NCI-H345 (cell line): ENCODE measurements around the gene ANKS1B.
"Not testable (repeated sequence)": the region's sequence is repeated elsewhere in the genome, so short reads cannot be mapped to it uniquely, and the experiment has no call there.

Experiments
- DNase-seq: peaks from one replicate; lab custom pipeline; 2025; lab: John Stamatoyannopoulos, UW

Gene ANKS1B

GRCh38 chr12:99374023-99374422, 610.7 kb downstream of the ANKS1B start:
- DNase-seq, result no peak

DNA sequence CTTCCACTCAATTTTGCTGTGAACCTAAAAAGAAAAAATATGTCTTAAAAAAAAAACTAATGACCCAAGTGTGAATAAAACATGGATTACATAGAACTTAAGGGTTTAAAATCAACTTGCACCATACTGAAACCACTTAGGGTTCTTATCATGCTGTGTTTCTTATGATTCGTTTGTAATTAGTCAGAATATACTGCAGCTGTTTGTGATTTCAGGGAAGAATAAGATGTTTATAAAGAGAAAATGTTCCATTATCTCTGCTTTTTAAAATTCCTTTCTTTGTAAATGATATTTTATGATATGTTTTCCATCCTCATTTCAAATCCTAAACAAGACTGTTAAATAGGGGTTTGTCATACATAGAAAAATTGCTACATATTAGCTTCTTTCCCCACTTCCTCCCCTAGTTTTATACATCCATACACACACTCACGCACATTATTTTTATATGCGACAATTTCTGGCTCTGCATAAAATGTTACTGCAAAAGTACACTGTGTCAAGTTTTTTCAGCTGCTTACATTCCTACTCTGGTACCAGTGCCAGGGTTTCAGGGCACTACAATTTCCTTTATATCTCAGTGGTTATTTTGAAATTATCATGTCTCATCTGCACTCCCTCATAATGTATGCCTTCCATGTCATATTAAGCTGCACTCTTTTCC, 612.3 kb downstream of the ANKS1B start:
- DNase-seq, result no peak

DNA sequence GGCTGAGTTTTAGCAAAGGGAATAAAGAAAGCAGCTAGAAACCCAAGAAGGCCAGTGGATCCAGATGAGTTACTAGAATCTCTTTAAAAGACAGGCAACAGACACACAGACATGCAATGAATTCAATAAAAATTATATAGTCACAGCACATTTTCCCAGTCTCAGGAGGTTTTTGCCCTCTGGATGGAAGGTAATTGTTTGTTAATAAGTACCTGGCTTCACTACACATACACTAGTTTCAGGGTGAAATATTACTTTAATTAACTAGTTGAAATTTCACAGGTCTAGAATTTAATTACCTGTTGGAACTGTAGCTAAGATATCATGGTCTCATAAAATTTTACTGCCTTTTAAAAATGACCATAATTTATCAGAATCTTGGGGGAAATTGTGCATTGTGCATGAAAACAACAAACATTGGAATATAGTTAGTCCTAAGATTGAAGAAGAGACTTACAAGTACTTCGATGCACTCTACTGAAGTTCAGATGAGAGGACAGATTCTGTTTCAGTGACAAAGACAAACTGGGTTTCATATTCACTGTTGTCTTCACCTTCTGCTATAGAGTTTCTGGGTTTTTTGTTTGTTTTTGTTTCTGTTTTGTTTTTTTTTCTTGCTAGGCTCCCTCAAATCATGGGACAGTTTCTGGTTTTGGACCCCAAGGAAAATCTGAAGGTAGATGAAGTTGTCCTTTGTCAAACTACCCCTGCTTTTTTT, 614.2 kb downstream of the ANKS1B start:
- no peak for DNase-seq

GRCh38 chr12:99367181-99367580, 617.6 kb downstream of the ANKS1B start:
- DNase-seq, result no peak

GRCh38 chr12:99352269-99352668, 632.5 kb downstream of the ANKS1B start:
- no peak for DNase-seq

GRCh38 chr12:99343960-99344359, 640.8 kb downstream of the ANKS1B start:
- DNase-seq, result no peak

DNA sequence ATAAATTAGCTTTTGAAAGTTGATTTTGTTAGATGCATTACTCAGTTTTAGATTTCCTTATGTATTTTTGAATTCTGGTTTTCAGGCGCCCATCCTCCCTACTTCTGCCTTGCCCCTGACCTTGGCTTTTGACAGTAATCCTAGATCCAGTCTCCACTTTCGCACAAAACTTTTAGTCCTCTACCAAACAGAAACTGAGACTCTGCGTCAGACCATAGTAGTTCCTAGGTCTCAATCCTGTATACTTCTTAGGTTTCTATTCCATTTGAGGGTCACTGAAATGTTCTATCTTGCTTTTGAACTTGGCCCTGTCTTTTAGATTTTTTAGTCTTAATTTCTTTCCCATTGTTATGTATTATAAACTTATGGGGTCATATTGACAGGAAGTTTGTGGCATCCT, 645.1 kb downstream of the ANKS1B start:
- DNase-seq, result no peak

DNA sequence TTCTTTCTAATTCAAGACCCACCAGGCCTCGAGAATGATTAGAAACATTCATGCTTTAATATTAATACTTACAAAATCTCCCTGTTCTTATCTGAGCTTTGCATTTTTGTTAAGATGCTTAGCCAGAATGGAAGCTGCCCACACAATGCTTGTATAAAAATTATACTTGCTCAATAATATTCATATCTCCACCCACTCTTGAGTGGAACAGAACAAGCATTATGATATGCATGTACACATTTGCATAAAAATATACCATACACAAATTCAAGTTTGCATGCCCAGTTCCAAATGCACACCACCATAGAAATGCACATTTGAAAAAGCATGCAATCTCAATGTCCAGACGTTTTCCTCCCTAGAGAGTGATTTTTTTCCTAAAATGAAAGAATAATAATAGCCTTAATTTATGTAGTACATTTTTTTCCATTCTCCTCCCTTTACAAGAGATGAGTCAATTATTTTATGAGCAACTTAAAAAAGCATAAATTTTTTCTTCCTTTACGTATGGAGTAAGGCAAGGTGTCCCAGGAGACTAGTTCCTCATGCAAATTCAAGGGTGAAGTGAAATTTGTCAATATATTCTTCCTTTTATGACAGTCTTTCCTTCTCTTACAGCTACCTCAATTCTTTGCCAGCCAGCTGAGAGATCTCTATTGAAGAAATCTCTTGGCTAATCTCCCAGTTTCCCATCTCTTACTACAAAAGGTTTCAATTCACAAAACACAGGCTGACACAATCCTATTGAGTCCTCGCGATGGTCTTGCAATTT, 650.3 kb downstream of the ANKS1B start:
- DNase-seq, result peak; percentile 79

DNA sequence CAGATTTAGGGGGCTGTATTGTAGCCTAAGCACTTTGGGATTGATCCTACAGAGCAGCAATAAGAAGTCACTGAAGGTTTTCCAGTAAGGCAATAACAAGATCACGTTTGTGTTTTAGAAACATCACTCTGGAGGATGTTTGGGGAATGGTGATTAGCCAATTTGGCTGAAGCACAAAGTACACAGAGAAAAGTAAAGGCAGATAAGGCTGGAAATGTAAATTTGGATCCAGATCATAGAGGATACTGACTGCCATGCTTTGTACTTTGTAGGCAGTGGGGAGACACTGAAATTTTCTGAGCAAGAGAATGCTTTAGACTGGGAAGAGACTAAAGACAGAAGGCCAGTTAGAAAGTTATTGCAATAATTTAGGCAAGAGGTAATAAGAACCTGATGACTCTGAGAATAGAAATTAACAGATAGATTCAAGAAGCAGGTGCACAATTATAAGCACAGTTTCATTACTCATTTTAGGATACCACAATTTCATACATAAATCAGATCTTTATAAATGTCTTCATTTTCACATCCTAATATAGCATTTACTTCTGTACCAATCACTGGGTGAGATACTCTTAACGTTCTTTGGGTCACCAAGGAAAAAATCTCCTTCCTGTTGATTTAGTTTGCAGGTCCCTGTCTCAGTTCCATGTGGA, 651.7 kb downstream of the ANKS1B start:
- DNase-seq, result peak; percentile 10

GRCh38 chr12:99330216-99330615, 654.5 kb downstream of the ANKS1B start:
- DNase-seq, result no peak

DNA sequence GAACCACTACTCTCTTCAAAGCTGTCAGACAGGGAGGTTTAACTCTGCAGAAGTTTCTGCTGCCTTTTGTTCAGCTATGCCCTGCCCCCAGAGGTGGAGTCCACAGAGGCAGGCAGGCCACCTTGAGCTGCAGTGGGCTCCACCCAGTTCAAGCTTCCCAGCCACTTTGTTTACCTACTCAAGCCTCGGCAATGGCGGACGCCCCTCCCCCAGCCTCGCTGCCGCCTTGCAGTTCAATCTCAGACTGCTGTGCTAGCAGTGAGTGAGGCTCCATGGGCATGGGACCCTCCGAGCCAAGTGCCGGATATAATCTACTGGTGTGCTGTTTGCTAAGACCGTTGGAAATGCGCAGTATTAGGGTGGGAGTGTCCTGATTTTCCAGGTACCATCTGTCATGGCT, 663.5 kb downstream of the ANKS1B start:
- DNase-seq, result not testable (repeated sequence)

GRCh38 chr12:99311373-99311772, 673.4 kb downstream of the ANKS1B start:
- DNase-seq, result no peak

DNA sequence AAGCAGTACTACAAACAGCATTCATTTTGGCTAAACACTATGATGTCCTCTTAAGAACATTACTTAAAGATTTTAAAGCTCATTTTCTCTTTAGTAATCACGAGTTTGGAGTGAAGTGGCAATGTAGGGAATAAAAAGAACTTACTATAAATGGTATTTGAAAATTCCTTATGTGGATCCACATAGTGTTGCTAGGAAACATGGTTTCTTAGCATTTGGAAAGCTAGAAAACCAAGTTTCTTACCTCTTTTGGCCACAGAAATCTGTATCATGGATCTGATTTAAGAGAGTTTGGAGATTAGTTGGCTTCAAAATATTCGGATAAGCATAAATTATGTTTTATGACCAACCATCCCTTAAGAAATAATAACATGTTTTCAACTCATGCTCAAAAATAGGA, 674.9 kb downstream of the ANKS1B start:
- DNase-seq, result no peak

DNA sequence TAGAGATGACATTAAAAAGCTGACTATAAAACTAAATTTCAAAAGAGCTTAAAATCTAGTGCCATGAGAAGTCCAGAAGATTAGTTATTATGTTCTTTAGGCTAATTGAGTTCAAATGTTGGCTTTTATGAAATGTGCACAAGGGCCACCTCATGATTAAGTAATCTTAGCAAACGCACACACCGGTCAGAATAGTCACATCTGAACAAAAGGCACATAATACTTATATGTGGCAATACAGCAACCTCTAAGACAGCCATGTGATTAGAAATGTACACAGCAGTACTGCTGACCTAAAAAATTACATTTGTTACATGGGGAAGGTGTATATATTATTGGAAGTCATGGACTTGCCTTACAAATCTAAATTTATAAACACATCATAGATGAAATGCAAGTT, 681.9 kb downstream of the ANKS1B start:
- DNase-seq, result no peak

DNA sequence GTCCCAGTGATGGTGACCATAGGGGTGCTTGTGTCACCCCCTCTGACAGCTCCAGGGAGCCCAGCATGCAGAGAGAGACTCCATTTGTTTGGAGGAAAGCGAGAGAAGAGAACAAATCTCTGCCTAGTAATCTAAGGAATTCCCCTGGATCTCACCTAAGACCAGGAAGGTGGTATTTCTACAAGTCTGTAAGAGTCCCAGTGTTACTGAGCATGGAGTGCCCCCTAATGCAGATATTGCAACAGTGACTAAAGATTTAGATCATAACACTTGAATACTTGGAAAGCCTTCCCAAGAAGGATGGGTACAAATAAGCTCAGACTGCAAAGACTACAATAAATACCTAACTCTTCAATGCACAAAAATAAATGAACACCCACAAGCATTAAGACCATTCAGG, 697.6 kb downstream of the ANKS1B start:
- DNase-seq, result no peak

DNA sequence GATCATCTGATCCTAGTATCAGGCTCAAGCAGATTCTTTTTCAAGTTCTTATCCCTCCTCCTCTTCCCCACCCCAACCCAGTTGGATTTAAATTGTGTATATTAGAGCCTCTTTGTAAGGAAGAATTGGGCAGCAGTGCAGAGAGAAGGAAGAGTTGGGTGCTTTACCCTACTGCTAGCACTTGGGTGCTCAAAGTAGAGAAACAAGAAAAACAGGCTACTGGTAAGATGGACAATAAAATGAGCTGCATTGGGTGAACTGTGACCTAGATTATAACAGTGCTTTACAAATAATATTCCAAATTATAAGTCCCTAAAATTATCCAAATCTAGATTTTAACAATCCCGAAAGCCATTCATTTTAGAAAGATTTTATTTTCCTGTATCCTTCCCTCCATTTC, 700.6 kb downstream of the ANKS1B start:
- no peak for DNase-seq

- no peak for DNase-seq
Observed at GRCh38 chr12:99282624-99283023, 702.1 kb downstream of the ANKS1B start.

DNA sequence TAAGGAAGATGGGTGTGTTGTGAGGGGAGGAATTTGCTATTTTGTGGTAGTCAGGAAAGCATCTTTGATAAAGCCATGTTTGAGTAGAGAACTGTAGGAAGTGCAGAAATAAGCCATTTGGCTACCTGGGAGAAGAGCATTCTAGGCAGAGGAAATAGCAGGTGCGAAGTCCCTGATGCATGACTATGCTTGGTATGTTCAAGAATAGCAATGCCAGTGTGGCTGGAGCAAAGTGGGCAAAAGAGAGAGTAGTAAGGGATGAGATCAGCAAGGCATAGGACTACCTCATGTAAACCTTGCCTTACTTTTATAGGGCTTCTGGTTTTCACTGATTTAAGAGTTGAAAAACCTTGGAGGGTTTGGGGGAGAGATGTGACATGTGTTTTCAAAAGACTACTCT, 702.6 kb downstream of the ANKS1B start:
- no peak for DNase-seq

DNA sequence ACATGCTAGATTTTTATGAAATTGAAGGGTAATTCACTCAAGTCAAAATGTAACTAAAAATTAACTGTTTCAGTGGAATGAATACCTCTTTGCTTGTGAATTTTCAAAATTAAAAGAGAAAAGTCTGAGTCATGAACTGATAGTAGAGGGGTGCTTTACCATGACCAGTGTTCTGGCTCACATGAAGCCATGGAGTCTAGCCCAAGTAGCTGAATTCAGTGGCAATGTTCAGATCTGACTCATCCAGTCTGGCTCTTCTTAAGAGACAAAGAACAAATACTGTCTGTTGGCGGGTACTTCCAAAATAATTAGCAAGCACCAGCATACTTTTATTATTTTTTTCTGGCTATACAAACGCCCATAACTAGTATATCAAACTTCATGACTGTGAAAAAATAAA, 703.5 kb downstream of the ANKS1B start:
- no peak for DNase-seq

DNA sequence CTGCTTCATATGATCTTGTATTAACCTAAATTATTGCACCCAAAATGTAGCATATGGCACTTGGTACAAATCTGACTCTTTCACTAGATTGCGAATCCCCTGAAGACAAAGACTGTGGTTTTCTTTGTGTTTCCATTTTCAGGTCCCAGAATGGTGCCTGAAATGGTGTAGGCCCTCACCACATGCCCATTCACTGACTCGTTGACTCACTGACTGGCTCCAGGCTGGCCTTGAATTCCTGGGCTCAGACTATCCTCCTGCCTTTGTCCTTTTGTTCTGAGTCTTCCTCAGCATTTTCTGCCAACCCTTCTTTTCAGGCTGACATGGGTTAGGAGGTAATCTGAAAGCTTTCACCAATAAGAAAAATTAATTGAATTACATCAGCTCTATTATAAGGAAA, 705.8 kb downstream of the ANKS1B start:
- no peak for DNase-seq

GRCh38 chr12:99277591-99278379, 707.0 kb downstream of the ANKS1B start:
- no peak for DNase-seq

DNA sequence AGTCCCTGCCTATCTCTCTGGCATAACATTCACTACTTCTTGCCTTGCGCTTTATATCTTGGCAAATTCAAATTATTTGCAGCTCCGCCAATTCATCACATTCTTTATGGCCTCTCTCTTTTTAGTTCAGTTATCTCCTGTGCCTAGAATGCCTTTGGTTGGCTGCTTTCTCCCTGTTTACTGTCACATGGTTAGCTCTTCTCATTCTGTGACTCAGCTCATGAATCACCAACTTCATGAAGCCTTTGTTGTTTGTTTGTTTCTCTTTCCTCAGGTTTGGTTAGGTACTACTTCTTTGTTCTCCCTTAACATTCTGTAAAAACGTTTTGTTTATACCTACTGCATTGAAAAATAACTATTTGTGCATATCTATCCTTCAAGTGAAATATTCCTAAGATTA, 713.7 kb downstream of the ANKS1B start:
- no peak for DNase-seq
